Astrocyte (in vitro differentiated cells and primary cell): ENCODE data around the gene HMCES.

Experiments used
- EZH2 ChIP-seq: IDR thresholded peaks from 2 replicates; pipeline ENCODE4 v1.6.1; 2012; ENCODE audit warnings: mild to moderate bottlenecking, low read length, inconsistent platforms; ENCODE audit not compliant: insufficient read depth
- TF ChIP-seq, protein P1 (sequence below): IDR thresholded peaks from 2 replicates; pipeline ENCODE4 v1.5.1; 2011; ENCODE audit warnings: low read depth, mild to moderate bottlenecking, inconsistent platforms, low read length, moderate library complexity; ENCODE audit not compliant: insufficient read depth

DNA sequence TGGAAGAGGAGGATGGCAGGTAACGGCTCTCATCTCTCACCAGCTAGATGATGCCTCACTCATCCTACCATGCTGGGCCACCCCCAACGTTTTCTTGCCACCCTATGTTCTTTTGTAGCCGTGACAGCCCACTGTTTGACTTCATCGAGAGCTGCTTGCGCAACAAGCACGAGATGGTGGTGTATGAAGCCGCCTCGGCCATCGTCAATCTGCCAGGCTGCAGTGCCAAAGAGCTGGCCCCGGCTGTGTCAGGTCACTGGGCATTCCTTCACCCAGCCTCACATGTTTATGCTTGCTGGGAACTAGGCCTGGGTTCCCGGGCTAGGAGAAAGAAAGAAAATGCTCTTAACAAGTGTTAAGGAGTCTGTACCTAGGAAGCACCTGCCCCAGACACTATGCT is 21.1 kb upstream of the HMCES start:
- TF ChIP-seq, protein P1, sequence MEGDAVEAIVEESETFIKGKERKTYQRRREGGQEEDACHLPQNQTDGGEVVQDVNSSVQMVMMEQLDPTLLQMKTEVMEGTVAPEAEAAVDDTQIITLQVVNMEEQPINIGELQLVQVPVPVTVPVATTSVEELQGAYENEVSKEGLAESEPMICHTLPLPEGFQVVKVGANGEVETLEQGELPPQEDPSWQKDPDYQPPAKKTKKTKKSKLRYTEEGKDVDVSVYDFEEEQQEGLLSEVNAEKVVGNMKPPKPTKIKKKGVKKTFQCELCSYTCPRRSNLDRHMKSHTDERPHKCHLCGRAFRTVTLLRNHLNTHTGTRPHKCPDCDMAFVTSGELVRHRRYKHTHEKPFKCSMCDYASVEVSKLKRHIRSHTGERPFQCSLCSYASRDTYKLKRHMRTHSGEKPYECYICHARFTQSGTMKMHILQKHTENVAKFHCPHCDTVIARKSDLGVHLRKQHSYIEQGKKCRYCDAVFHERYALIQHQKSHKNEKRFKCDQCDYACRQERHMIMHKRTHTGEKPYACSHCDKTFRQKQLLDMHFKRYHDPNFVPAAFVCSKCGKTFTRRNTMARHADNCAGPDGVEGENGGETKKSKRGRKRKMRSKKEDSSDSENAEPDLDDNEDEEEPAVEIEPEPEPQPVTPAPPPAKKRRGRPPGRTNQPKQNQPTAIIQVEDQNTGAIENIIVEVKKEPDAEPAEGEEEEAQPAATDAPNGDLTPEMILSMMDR: no peak
- no peak for TF ChIP-seq EZH2
